ENCODE results near the gene ANP32B. TPM values are rescaled to one million over a fixed set of nuclear protein-coding genes. Genes with fewer than 3 reads are reported as not detected.
"Not testable (repeated sequence)": the region's sequence is repeated elsewhere in the genome, so short reads cannot be mapped to it uniquely, and the experiment has no call there.

The ANP32B gene
- polyA plus RNA-seq, 1 donor (not counting 4 experiments of a cell fraction or from before 2014, with no cell fraction given): 51.0 TPM

DNA sequence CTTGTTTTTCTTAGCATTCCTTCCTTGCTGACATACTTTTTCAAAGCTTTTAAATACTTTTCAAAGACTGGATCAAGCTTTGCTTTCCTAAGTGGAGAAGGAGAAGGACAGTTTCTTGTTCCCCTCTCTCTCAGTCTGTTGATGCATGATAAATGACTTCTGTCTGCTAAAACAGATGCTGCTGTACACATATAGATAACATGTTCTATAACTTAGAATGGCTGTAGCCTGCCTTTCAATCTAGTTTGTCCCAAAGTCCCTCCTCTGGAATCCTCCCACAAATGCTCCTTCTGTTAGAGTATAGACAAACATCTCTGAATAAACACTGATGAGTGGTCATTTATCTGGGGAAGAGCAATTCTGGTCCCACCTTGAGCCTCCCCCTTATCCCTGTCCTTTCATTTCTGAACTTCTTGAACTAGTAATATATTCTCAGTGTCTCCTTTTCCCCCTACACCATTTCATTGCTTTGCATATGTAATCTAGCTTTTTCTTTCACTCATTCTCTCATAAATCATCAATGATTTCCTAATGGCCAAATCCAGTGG lies 39.8 kb upstream of the ANP32B start:
- H3K4me1 ChIP-seq (ENCODE audit: control insufficient read depth, extremely low read depth, insufficient read depth, low read length): no peaks in the 10 kb centered on the region
- H3K4me3 ChIP-seq (ENCODE audit: control insufficient read depth in 2 of 3, extremely low read depth in 1 of 3, insufficient read depth in 2 of 3, low read depth in 1 of 3, low read length in 3 of 3): no peak overlapping the region
- H2AFZ ChIP-seq (ENCODE audit: control insufficient read depth, low read length): no peak overlapping the region
- DNase-seq (ENCODE audit: low read depth, low spot score) (no peak), FAIRE-seq (no peak)
- no peak overlapping the region for H3K27ac ChIP-seq (ENCODE audit: control insufficient read depth, insufficient read depth, low read length)
- no peaks in the 10 kb centered on the region for H3K9me1 ChIP-seq (ENCODE audit: control insufficient read depth, extremely low read depth, insufficient read depth, low read length)
- H3K9ac ChIP-seq (ENCODE audit: control insufficient read depth, extremely low read depth, insufficient read depth, low read length): no peak overlapping the region
- H4K20me1 ChIP-seq (ENCODE audit: control insufficient read depth, extremely low read depth, insufficient read depth, low read length): peaks cover under 1% of the 10 kb centered on the region
- no peaks in the 10 kb centered on the region for H3K36me3 ChIP-seq (ENCODE audit: control insufficient read depth in 2 of 2, extremely low read depth in 1 of 2, insufficient read depth in 2 of 2, low read length in 2 of 2)
- dilution Hi-C loops (cut with MboI; ENCODE audit: extremely low pct_ligation_motif_present, low sequenced_read_pairs): no loop called here
- peaks cover 11% of the 10 kb centered on the region for H3K27me3 ChIP-seq (ENCODE audit: control insufficient read depth, extremely low read depth, insufficient read depth, low read length)
- no peaks in the 10 kb centered on the region for H3K9me3 ChIP-seq (ENCODE audit: control insufficient read depth, low read depth, low read length)
- no peak for TF ChIP-seq EZH2 (IDR thresholded peaks at IDR 0.05; ENCODE audit: low read length)
- TF ChIP-seq, protein P1, sequence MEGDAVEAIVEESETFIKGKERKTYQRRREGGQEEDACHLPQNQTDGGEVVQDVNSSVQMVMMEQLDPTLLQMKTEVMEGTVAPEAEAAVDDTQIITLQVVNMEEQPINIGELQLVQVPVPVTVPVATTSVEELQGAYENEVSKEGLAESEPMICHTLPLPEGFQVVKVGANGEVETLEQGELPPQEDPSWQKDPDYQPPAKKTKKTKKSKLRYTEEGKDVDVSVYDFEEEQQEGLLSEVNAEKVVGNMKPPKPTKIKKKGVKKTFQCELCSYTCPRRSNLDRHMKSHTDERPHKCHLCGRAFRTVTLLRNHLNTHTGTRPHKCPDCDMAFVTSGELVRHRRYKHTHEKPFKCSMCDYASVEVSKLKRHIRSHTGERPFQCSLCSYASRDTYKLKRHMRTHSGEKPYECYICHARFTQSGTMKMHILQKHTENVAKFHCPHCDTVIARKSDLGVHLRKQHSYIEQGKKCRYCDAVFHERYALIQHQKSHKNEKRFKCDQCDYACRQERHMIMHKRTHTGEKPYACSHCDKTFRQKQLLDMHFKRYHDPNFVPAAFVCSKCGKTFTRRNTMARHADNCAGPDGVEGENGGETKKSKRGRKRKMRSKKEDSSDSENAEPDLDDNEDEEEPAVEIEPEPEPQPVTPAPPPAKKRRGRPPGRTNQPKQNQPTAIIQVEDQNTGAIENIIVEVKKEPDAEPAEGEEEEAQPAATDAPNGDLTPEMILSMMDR (optimal IDR thresholded peaks at IDR 0.05 in 1 of 3, IDR thresholded peaks at IDR 0.05 in 1 of 3, conservative IDR thresholded peaks at IDR 0.05 in 1 of 3; ENCODE audit: extremely low read depth in 1 of 3, insufficient read depth in 2 of 3, low read length in 3 of 3): no peak
- H3K79me2 ChIP-seq (ENCODE audit: control insufficient read depth, insufficient read depth, low read length): no peaks in the 10 kb centered on the region
- no peak overlapping the region for H3K4me2 ChIP-seq (ENCODE audit: control insufficient read depth, extremely low read depth, insufficient read depth, low read depth, low read length)

DNA sequence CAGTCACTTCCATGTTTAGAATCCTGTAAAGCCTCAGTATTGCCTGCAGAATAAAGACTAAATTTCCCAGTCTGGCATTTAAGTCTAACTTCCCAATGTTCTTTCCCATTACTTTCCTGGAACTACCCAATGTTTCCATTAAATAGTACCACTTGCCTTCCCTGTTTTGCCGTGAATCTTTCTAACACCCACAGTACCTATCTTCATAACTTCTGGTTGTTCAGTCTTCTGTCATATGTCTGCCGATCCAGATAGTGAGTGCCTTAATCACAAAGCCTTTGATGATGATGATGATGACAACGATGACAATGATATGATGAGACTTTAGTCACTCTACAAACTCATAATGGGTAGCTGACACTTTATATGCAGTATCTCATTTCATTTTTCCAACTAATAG lies 38.5 kb upstream of the ANP32B start:
- H3K79me2 ChIP-seq (ENCODE audit: control insufficient read depth, insufficient read depth, low read length): no peaks in the 10 kb centered on the region
- H3K36me3 ChIP-seq (ENCODE audit: control insufficient read depth in 2 of 2, extremely low read depth in 1 of 2, insufficient read depth in 2 of 2, low read length in 2 of 2): no peaks in the 10 kb centered on the region
- TF ChIP-seq, protein P1 (optimal IDR thresholded peaks at IDR 0.05 in 1 of 3, IDR thresholded peaks at IDR 0.05 in 1 of 3, conservative IDR thresholded peaks at IDR 0.05 in 1 of 3; ENCODE audit: extremely low read depth in 1 of 3, insufficient read depth in 2 of 3, low read length in 3 of 3): no peak
- no peaks in the 10 kb centered on the region for H3K9me1 ChIP-seq (ENCODE audit: control insufficient read depth, extremely low read depth, insufficient read depth, low read length)
- DNase-seq (ENCODE audit: low read depth, low spot score): no peak
- no peaks in the 10 kb centered on the region for H3K4me1 ChIP-seq (ENCODE audit: control insufficient read depth, extremely low read depth, insufficient read depth, low read length)
- peaks cover 8% of the 10 kb centered on the region for H3K27me3 ChIP-seq (ENCODE audit: control insufficient read depth, extremely low read depth, insufficient read depth, low read length)
- dilution Hi-C loops (cut with MboI; ENCODE audit: extremely low pct_ligation_motif_present, low sequenced_read_pairs): no loop called here
- no peaks in the 10 kb centered on the region for H4K20me1 ChIP-seq (ENCODE audit: control insufficient read depth, extremely low read depth, insufficient read depth, low read length)
- FAIRE-seq: no peak
- no peak overlapping the region for H3K9ac ChIP-seq (ENCODE audit: control insufficient read depth, extremely low read depth, insufficient read depth, low read length)
- no peak overlapping the region for H3K27ac ChIP-seq (ENCODE audit: control insufficient read depth, insufficient read depth, low read length)
- no peak overlapping the region for H2AFZ ChIP-seq (ENCODE audit: control insufficient read depth, low read length)
- H3K9me3 ChIP-seq (ENCODE audit: control insufficient read depth, low read depth, low read length): no peaks in the 10 kb centered on the region
- no peak overlapping the region for H3K4me2 ChIP-seq (ENCODE audit: control insufficient read depth, extremely low read depth, insufficient read depth, low read depth, low read length)
- no peak overlapping the region for H3K4me3 ChIP-seq (ENCODE audit: control insufficient read depth in 2 of 3, extremely low read depth in 1 of 3, insufficient read depth in 2 of 3, low read depth in 1 of 3, low read length in 3 of 3)

- H3K4me3 ChIP-seq (ENCODE audit: control insufficient read depth in 2 of 3, extremely low read depth in 1 of 3, insufficient read depth in 2 of 3, low read depth in 1 of 3, low read length in 3 of 3); H2AFZ ChIP-seq (ENCODE audit: control insufficient read depth, low read length); DNase-seq (ENCODE audit: low read depth, low spot score); H3K9ac ChIP-seq (ENCODE audit: control insufficient read depth, extremely low read depth, insufficient read depth, low read length); dilution Hi-C loops (cut with MboI; ENCODE audit: extremely low pct_ligation_motif_present, low sequenced_read_pairs); H4K20me1 ChIP-seq (ENCODE audit: control insufficient read depth, extremely low read depth, insufficient read depth, low read length); H3K79me2 ChIP-seq (ENCODE audit: control insufficient read depth, insufficient read depth, low read length); H3K36me3 ChIP-seq (ENCODE audit: control insufficient read depth in 2 of 2, extremely low read depth in 1 of 2, insufficient read depth in 2 of 2, low read length in 2 of 2); H3K27me3 ChIP-seq (ENCODE audit: control insufficient read depth, extremely low read depth, insufficient read depth, low read length); H3K27ac ChIP-seq (ENCODE audit: control insufficient read depth, insufficient read depth, low read length); H3K9me3 ChIP-seq (ENCODE audit: control insufficient read depth, low read depth, low read length); H3K9me1 ChIP-seq (ENCODE audit: control insufficient read depth, extremely low read depth, insufficient read depth, low read length); H3K4me1 ChIP-seq (ENCODE audit: control insufficient read depth, extremely low read depth, insufficient read depth, low read length); H3K4me2 ChIP-seq (ENCODE audit: control insufficient read depth, extremely low read depth, insufficient read depth, low read depth, low read length); FAIRE-seq: not testable (repeated sequence)
Observed at GRCh38 chr9:97945470-97945869, 37.7 kb upstream of the ANP32B start.

DNA sequence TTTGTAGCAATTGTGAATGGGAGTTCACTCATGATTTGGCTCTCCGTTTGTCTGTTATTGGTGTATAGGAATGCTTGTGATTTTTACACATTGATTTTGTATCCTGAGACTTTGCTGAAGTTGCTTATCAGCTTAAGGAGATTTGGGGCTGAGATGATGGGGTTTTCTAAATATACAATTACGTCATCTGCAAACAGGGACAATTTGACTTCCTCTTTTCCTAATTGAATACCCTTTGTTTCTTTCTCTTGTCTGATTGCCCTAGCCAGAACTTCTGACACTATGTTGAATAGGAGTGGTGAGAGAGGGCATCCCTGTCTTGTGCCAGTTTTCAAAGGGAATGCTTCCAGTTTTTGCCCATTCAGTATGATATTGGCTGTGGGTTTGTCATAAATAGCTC lies 36.0 kb upstream of the ANP32B start:
- H3K4me1 ChIP-seq (ENCODE audit: control insufficient read depth, extremely low read depth, insufficient read depth, low read length); H3K36me3 ChIP-seq (ENCODE audit: control insufficient read depth in 2 of 2, extremely low read depth in 1 of 2, insufficient read depth in 2 of 2, low read length in 2 of 2); FAIRE-seq; DNase-seq (ENCODE audit: low read depth, low spot score); H3K9me3 ChIP-seq (ENCODE audit: control insufficient read depth, low read depth, low read length); H3K4me2 ChIP-seq (ENCODE audit: control insufficient read depth, extremely low read depth, insufficient read depth, low read depth, low read length); H4K20me1 ChIP-seq (ENCODE audit: control insufficient read depth, extremely low read depth, insufficient read depth, low read length); H2AFZ ChIP-seq (ENCODE audit: control insufficient read depth, low read length); H3K9ac ChIP-seq (ENCODE audit: control insufficient read depth, extremely low read depth, insufficient read depth, low read length); H3K27me3 ChIP-seq (ENCODE audit: control insufficient read depth, extremely low read depth, insufficient read depth, low read length); H3K79me2 ChIP-seq (ENCODE audit: control insufficient read depth, insufficient read depth, low read length); dilution Hi-C loops (cut with MboI; ENCODE audit: extremely low pct_ligation_motif_present, low sequenced_read_pairs); H3K4me3 ChIP-seq (ENCODE audit: control insufficient read depth in 2 of 3, extremely low read depth in 1 of 3, insufficient read depth in 2 of 3, low read depth in 1 of 3, low read length in 3 of 3); H3K27ac ChIP-seq (ENCODE audit: control insufficient read depth, insufficient read depth, low read length); H3K9me1 ChIP-seq (ENCODE audit: control insufficient read depth, extremely low read depth, insufficient read depth, low read length): not testable (repeated sequence)
